HG03558 (cell line): ENCODE measurements around the gene PCGF5.
"Not testable (repeated sequence)": the region's sequence is repeated elsewhere in the genome, so short reads cannot be mapped to it uniquely, and the experiment has no call there.

Experiments
- ATAC-seq: cut with Tn5 transposase; IDR thresholded peaks from one replicate; pipeline ENCODE4 v1.9.1; 2021; ENCODE audit warnings: moderate number of reproducible peaks; ENCODE audit not compliant: unreplicated experiment; ENCODE audit errors: extremely low read depth

Gene PCGF5

DNA sequence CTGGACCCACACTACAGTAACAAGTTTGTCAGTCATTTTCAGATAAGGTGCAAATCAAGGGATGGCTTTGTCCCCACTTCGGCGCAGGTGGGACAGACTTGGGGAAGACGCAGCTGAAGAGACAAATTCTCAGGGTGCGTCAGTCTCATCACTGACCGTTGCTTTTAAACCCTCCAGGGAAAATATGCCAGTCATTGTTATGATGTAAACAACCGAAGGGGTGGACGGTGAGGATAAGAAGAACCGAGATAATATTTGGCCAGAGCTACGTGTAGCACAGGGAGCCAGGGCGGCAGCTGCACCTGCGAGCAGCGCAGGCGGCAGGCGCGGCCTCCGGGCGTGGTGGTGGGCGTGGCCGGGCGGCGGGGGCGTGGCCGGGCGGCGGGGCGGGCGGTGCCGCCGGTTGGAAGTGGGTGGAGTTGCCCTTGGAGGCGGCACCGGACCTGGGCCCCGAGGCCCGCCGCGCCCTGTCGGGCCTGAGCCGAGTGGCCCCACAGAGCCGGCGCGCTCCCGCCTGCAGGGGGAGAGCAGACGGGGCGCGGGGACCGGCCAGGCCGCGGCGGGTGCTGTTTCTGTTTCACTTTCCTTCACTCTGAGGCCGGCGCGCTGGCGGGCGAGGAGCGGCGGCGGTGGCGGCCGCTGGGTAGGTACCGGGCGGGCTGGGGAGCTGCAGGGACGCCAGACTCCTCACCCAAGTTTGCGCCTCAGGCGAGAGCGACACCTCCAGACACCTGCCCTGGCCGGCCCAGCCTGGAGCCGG is at the start of gene PCGF5:
Gene PCGF5, plus strand, starts transcription at position 470 of the 760 bp plus-strand sequence. CDS start 2,209 bp downstream, outside the sequence.
- ATAC-seq, result peak; percentile 83

DNA sequence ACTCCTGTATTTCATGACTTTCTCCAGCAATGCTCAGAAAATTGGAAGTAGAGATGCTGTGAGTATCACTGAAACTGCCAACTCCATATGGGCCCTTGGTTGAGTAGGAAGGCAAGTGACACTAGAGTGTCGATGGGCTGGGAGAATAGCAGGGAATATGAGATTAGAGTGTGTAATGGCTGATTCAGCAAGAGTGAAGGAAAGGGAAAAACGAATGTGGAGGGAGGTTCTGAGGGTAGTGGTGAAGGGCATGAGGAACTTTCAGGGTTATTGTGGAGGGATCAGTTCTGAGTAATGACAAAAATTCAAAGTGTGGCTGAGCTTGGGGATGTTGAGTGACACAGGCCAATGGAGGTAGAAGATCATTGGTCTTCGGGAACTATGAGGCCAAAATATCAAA is 49.0 kb upstream of the PCGF5 start:
- ATAC-seq, result no peak

DNA sequence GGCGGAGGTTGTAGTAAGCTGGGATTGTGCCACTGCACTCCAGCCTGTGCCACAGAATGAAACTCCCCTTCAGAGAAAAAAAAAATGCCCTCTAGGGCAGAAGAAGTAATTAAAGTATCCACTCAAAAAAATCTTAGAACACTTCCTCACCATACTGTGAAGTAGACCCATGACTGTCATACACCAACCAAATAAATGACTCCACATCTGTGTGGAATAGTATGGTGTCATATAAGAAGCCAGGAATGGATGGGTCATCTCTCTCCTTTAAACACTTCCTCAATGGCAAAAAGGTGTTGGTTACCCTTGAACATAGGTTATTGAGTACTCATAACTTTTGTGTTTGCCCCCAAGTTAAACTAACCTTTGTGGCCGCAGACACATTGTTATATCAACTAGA is 48.1 kb upstream of the PCGF5 start:
- ATAC-seq, result no peak

DNA sequence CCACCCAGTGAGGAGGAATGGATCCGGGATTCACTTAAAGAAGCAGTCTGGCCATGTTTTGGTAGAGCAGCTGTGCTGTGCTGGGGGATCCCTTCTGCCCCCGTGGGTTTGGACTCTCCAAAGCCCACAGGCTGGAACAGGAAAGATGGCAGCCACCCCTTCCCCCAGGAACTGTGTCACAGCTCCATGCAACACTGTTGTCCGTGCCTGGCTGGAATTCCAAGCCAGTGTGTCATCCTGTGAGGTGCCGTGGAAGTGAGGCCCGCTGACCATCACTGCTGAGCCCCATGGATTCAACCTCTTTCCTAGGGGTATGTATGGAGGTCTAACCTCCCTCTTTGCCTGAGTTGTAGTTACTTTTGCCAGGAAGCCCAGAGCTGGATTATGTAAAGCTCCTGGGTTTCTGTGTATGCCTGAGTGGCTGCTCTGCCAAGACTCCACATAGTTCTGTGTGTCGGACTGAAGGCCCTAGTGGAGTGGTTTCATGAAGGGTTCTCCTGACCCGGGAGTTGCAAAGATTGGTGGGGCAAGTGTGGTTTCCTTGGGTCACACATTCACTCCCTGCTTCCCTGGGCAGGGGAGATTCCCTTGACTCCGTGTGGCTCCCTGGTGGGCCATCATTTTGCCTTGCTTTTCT is 35.1 kb upstream of the PCGF5 start:
- ATAC-seq, result no peak

DNA sequence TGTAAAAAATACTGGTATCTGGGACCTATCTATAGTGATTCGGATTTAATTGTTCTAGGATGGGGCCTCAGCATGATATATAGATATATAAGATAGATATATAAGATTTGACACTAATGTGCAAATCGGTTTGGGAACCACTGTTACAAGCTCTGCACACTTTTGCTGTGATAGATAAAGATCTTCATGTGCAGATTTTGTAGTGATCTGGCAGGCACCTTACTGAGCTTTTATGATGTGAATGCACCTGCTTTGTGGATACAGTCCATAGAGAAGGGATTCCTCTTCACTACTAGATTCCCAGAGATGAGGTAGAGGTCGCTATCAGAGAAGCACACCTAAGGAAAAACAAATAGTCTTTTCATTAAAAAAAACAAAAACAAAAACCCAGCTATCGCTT is 33.3 kb upstream of the PCGF5 start:
- no peak for ATAC-seq

DNA sequence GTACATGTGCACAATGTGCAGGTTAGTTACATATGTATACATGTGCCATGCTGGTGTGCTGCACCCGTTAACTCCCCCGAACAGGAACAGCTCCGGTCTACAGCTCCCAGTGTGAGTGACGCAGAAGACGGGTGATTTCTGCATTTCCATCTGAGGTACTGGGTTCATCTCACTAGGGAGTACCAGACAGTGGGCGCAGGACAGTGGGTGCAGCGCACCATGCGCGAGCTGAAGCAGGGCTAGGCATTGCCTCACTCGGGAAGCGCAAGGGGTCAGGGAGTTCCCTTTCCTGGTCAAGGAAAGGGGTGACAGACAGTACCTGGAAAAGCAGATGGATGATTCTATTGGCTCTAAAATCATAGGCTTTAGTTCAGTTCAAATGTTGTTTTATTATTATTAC is 32.5 kb upstream of the PCGF5 start:
- ATAC-seq, result not testable (repeated sequence)

DNA sequence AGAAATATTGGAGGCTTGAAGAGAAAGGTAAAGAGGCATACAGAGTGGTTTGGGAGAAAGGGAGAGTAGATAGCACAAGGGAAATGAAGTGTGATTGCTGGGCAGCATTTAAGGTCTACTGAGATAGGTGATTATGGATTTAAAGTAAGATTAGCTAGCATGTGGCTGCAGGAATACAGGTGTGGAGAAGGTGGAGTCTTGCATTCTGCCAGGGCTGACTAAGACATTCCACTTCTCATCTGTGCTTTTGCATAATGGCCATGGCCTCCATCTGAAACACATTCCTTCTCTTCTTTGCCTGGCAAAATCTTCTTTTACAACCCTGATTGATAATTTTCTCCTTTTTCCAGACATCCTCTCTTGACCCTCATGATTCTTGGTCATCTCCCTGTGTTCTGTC is 31.6 kb upstream of the PCGF5 start:
- no peak for ATAC-seq

DNA sequence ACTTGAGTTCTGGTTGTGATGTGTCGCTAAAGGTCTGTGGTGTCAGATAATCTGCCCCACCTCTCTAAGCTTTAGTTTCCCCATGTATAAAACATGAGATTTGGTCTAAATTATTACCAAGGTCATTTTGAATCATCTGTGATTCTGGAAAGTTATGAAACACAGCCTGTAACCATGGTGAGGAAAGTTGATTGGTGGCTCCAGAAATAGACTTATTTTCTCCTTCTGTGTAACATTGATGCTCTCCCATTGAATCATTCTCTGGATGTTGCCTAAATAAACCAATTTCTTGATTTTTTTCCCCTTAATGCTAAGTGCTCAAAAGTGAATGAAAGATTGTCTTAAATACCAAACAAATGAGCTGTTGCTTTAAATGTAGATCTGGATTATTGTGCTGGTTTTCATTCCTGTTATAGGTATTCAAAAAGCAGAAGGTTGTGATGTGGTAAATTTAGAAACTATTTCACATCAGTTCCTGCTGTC is 30.0 kb upstream of the PCGF5 start:
- ATAC-seq, result no peak

DNA sequence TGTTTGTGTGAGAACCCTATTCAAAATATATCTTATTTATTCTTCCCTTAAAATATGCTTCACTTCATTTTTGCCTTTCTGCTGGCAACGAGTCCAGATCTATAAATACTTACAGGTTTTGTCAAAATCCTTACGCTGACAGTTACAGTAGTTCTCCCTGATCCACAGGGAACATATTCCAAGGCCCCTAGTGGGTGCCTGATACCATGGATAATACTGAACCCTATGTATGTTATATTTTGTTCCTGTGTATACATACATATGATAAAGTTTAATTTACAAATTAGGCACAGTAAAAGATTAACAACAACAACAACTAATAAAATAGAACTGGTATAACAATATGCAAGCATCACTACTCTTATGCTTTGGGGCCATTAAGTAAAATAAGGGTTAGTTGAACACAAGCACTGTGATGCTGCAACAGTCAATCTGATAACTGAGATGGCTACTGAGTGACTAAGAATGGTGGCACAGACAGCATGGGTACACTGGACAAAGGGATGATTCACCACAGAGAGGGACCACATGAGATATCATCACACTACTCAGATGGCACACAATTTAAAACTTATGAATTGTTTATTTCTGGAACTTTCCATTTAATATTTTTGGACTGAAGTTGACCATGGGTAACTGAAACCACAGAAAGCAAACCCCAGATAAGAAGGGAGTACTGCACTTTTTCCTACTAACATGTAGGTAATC is 29.4 kb upstream of the PCGF5 start:
- peak; percentile 75 for ATAC-seq

DNA sequence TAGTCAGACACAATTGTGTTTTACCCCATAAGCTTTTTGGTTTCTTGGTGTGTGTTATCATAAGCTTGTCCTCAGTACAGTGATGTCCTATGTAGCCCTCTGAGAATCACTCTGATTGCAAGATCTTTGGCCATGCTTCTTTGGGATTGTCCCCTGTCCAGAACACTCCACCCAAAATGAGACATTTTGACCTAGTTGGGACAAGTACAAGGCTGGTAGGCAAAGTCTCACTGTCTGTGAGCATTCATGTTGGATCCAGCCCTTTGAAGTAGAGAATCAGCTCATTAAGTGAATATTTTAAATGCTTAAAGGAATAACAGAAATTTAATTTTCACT is 28.9 kb upstream of the PCGF5 start:
- no peak for ATAC-seq

DNA sequence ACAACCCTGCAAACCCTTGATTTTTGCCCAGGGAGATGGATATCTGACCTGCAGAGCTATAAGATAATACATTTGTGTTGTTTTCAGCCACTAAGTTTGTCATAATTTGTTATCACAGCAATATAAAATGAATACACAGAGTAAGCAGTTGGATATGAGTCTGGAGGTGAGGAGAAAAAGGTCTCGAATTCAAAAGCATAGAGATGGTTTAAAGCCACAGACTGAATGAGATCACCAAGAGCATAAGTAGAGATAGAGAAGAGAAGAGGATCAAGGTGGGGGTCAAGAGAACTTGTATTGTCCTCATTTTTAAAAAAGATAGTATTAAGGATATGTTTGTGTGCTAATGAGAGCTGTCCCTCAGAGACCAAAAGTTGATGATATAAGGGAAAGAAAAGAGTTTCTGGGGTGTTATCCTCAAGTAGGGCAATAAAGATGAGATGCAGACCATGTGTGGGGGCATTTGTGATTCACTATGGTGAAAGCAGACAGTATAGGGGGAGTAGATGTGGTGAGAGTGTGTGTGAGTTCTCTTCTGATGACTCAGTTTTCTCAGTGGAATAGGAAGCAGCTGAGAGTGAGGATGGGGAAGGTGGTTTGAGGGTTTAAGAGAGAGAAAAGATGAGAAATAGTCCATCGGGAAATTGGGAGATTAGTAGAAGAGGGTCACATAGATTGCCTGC is 25.8 kb upstream of the PCGF5 start:
- no peak for ATAC-seq

DNA sequence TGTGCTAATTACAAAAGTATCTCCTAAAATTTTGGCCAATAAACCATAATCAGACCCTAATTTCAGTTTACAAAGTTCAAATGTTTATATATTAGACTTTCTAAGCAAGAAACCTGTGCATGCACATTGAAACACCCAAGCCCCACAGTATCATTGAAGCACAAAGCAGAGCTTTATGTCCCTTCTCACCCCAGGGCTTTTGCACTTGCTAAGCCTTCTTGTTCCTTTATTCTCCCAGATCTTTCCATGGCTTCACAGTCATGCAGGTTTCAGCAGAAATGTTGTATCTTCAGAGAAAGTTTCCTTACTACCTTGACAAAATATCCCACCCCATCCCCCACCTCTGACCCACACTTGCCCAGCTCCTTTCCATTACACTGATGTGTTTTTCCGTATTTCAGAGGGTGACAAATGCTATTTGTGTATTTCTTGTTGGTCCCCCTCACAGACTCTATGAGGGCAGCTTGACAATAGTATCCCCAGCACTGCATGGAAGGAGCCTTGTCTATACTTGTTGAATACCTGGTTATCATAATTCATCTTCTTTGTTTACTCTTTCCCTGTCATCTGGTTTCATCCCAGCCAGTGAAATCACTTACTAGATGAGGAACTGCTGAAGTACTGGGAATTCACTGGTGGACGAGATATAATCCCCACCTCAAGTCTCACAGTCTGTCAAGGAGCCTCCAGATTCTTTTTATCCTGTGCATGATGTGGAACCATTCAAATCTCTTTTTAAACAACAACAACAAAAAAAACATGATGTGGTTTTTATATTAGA is 24.0 kb upstream of the PCGF5 start:
- no peak for ATAC-seq

DNA sequence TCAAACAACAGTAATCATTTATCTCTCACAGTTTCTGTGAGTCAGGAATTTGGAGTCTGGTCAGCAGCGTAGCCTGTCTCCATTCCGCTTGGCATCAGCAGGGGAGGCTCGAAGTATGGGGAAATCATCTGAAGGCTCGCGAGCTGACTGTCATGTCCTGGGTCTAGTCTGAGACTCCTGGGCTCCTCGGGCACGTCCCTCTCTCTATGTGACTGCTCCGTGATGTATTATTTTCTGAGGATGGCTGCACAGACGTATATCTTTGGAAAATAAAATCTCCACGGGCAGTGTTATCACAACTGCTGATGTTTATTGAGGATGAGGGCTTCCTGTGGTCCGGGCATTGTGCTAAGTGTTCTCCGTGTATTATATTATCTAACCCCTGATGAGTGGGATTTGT is 23.3 kb upstream of the PCGF5 start:
- no peak for ATAC-seq

DNA sequence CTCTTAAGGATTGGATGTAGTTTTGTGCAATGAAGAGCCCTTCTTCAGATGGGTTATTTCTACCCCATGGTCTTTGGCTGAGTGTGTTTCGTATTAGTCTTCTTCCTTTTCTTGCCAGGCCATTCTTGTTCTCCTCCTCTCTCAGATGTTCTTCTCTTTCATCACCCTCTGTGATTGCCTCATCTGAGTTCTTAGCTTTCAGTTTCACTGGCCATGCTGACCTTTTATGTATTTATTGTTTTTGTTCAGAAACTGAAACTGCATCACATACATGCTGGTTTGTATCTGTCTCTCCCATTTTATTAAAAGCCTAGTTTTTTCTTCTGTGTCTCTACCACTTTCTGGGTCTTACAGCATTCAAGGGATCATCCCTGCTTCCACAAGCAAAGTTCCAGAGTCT is 21.7 kb upstream of the PCGF5 start:
- peak; percentile 64 for ATAC-seq

DNA sequence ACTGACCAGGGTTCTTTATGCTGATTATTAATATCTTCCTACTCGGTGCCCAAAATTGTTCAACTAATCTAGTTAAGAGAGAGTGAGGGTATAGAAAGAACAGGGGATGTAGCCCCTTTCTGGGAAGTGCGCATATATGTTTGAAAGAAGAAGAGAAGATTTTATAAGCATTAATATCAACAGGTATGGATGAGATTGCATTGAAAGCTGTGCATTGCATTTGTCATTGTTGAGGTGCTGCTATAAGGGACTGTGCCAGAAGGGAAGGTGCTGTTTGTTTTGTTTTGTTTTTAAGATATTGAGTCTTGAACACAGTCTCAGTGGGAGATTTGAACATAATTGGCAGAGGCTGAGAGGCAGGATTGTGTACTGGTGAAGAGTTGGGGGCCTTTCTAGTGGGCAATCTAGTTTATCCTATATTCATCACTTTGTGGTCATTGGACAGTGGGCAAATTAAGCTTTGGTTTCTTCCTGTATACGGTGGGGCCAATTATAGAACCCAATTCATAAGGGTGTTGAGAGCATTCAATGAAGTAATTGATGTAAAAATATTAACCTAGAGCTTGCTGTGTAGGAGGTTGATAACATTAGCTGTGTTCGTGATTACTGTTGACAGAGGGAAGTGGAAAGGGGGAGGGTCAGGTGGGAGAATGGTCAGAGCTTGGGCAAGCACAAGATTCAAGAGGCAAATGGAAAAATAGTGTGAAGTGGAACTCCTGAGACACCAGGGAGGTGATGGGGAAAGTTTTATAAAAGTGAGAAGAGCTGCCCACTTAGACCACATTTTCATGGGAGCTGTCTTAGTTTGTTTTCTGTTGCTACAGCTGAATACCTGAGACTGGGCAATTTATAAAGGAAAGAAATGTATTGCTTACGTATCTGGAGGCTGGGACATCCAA is 19.9 kb upstream of the PCGF5 start:
- no peak for ATAC-seq

DNA sequence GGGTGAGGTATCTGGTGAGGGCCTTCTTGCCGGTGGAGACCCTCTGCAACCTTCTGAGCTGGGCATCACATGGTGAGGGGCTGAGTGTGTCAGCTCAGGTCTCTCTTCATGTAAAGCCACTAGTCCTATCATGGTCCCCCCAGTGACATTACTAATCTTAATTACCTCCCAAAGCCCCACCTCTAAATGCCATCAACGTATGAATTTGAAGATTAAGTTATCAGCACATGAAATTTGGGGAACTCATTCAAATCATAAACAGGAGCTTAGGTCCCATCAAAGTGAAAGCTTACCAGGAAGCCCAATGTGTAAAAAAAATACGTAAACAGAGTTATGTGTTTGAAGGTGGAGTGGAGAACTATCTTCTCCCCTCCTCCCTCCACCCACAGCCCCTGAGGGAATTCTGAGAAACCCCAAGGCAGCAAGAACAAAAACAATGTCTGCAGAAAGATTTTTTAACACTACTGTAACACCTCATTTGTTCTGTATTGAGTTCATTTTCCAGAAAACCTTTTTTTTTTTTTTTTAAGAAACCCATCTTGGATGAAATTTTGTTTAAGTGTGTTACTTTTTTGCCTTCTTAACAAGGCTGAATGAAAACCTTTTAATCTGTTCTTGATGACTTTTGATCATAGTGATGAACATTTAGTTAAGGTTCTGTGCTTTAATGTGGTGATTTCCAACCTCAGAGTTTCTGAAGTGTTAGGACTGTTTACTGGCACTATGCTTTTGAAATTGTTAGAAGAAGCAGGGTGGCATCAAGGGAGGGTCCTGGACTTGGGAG is 19.1 kb upstream of the PCGF5 start:
- no peak for ATAC-seq

DNA sequence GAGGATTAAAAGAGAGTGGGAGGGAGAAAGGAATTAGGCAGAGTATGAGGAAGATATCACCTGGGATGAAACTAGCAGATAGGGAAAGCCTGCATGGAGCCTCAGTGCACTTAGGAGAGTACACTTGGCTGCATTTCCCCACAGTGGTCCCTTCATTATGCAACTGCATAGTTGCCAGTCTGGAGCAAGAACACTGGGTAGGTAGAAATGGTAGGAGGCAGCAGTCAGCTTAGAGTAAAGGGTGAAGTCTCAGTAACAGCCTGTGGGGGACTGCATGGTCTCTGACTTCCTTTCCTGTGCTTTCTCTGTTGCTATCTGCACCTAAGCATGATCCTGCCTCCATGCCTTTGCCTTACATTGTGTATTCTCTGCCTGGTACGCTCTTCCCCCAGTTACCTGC is 14.0 kb upstream of the PCGF5 start:
- ATAC-seq, result no peak

DNA sequence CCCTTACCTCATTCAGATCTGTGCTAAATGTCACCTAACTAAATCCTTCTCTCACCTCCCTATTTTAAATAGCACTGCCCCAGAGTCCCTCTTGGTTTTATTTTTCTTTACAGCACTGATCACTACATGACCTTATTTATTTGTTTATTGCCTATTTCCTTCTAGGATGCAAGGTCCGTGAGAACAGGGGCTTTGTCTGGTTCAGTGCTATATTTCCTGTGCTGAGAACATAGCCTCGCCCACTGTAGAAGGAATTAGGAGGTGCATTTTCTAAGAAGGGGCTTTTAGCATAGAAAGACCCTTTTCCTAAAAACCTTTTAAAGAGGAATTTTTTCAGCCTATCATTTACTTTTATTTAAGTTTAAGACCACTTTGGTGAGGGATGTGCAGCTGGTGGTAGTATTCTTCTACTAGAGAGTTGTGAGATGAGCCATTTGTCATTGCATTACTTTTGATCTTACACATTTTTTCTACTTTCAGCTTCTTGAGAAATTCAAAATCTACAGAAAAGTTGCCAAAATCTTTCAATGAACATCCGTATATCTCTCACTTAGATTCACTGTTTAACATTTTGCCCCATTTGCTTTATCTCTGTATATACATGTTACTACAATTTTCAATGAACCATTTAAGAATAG is 13.5 kb upstream of the PCGF5 start:
- no peak for ATAC-seq
